ENCODE results near the gene ZNF175.
A peak's percentile ranks its signal among the peaks of the same experiment; 100 is the strongest.
"Not testable (repeated sequence)": the region's sequence is repeated elsewhere in the genome, so short reads cannot be mapped to it uniquely, and the experiment has no call there.

The ZNF175 gene

GRCh38 chr19:51593138-51593890 lies 22.2 kb downstream of the ZNF175 start:
- DNase-seq = no peak

- DNase-seq = peak; percentile 94 to 96
Observed at GRCh38 chr19:51593969-51594773, 23.1 kb downstream of the ZNF175 start.

DNA sequence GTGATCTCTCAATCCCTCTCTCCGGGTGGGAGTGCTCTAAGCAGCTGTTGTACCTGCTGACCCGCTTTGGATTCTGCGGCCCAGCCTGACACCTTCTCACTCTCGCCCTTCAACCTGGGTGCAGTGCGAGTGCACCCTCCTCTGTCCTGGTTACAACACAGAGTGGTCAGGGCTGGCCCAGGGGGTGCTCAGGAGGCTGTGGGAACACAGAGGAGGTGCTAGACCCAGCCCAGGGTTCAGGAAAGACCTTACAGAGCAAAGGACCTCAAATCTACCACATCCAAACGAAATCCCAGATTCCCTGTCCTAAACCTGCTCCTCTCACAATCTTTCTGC lies 23.7 kb downstream of the ZNF175 start:
- DNase-seq = no peak

GRCh38 chr19:51595190-51596175 lies 24.4 kb downstream of the ZNF175 start:
- no peak for DNase-seq

DNA sequence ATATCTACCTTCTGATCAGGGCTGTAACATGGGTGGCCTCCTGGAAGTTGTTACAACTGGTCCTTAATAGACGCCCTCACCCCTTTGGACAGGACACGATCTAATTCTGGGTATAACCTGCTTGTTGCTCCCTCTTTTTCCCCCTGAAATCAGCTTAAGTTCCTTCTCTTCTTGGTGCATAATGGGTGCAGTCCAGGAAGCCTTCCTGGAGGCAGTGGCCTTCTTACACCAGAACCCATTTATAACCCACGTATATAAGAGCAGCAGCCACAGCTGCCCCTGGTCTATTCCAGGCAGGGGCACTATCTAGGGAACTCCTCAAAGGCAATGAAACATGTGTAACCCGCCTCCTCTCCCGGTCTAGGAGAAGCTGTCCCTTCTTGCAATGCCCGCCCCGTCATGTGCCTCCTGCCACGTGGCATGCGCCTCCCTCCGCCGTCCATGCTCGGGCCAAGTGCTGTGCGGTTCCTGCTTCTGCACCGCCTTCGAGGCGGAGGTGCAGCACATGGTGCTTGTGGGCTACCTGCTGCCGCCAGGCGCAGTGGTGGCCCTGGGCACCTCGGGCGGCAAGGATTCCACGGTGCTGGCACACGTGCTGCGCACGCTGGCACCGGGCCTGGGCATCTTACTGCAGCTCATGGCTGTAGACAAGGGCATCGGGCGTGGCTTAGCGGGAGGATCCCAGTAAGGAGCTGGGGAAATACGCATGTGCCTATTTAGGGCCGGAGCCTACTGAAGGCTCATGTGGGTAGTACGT lies 27.3 kb downstream of the ZNF175 start:
- no peak for DNase-seq

DNA sequence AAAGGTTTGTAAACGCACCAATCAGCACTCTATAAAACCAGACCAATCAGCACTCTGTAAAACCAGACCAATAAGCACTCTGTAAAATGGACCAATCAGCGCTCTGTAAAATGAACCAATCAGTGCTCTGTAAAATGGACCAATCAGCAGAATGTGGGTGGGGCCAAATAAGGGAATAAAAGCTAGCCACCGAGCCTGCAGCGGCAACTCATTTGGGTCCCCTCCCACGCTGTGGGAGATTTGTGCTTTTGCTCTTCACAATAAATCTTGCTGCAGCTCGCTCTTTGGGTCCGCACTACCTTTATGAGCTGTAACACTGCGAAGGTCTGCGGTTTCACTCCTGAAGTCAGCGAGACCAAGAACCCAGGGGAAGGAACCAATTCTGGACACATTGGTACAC lies 28.0 kb downstream of the ZNF175 start:
- no peak for DNase-seq

- DNase-seq = no peak
Observed at GRCh38 chr19:51600940-51601580, 30.0 kb downstream of the ZNF175 start.

GRCh38 chr19:51602189-51602854 lies 31.2 kb downstream of the ZNF175 start:
- DNase-seq = no peak

DNA sequence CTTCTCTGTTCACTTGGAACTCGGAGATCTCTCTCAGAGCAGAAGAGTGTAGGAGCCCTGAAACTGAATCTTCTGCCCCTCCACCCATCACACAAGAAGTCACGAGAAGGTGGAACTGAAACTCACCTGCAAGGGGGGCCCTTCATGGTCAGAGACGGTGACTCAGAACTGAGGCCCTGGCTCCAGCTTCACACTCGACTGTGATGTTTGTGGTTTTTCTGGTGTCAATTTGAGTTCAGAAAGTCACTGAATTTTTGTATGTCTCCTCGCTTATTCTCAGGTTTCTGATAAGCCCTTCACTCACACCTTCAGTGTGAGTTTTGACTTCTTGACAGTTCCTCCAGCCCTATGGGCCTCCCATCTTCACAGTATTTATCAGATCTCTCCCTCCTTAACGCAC lies 36.0 kb downstream of the ZNF175 start:
- DNase-seq = no peak

DNA sequence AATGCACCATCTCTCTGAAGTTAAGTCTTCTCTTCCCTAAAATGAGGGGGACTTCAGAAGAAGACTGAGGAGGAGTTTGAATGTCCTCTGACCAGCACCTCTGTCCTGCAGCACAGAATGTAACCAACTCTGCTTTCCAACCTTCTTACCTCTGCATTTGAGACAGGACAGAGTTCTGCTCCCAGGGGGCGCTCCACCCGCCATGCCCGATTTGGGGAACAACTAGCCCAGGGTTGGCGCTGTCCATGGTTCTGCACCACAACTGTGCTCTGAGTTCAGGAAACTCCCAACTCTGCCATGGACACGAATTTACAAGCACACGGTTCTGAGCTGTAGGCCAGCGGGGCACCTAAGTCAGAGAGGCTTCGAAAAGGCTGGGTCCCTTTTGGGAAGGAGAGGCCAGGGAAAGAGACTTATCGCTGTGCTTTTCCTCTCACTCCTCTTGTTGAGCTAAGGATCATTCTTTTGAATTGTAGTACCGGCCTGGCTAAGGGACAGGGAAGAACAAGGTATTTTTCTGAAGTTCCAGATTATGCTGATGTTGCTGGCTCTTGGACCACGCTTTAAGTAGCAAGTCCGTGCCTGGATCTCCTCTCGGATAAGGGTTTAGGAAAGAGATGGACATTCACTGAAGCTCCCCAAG lies 37.0 kb downstream of the ZNF175 start:
- DNase-seq = peak in 1 of 2 experiments; percentile 1

DNA sequence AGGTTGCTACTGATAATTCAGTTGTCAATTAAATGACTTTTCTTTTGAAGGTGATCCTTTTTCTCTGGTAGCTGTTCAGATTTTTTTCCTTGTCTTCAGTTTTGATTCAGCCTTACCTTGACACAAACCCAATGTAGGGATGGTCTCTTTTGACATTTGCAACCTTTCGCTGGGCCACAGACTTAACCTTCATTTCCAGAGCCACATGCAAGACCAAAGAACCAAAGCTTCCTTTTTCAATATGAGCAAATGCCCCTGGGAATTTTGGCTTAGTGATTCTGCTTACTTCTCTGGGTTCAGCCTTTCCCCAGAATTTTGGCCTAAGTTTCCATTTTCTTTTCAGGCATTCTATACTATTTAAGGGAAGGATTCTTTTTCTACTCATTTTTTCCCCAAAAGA lies 39.5 kb downstream of the ZNF175 start:
- no peak for DNase-seq

GRCh38 chr19:51614789-51615188 lies 43.7 kb downstream of the ZNF175 start:
- DNase-seq = no peak

GRCh38 chr19:51615991-51616390 lies 44.9 kb downstream of the ZNF175 start:
- DNase-seq = no peak

- no peak for DNase-seq
Observed at GRCh38 chr19:51621178-51621577, 50.1 kb downstream of the ZNF175 start.

GRCh38 chr19:51626675-51627074 lies 55.6 kb downstream of the ZNF175 start:
- DNase-seq = no peak

GRCh38 chr19:51627491-51628138 lies 56.5 kb downstream of the ZNF175 start:
- no peak for DNase-seq

DNA sequence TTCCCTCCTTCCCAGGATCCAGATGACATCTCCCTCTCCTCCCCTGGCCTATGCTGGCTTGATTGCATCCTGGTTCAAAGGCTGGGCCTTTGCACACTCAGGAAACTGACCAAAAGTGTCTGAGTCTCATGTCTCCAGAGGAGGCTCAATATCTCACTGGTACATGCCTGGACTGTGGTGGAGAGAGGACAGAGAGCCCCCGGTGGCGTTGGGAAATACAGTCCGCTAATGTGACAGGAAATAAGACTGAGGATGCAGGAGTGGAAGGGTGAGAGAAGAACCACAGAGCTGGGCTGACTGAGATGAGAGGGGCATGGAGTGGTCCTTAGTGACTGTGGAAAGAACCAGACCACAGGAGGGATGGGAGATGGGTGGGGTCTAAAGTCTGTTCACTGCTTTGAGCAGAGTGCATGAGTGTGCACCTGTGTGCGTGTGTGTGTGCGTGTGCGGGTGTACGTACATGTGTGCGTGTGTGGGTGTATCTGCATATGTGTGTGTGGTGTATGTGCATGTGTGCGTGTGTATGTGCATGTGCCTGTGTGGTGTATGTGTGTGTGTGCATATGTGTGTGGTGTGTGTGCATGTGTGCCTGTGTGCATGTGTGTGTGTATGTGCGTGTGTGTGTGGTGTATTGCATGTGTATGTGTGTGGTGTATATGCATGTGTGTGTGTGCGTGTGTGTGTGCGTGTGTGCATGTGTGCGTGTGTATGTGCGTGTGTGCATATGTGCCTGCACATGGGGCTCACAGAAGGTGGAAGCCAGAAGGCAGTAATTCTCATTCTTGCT lies 57.3 kb downstream of the ZNF175 start:
- DNase-seq = no peak

DNA sequence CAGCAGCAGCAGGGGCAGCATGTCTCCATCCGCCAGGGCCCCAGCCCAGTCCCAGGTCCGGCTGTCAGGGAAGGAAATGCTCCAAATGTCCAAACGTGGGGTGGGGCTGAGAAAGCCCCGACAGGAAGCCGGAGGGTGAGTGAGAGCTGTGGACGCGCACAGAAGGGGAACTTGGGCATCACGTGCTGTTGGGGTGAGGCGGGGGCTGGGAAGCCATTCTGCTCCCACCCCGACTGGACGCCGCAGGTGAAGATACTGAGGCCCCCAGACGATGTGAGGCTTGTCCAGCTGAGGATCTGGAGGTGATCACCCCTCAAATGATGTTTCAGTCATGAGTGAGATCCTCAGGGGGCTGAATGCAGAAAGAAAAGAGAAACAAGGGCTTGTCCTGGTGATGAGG lies 59.2 kb downstream of the ZNF175 start, which contains the start of gene SIGLEC5:
Gene SIGLEC5, minus strand, starts transcription at position 87 of the 400 bp plus-strand sequence. Its CDS starts 66 bp downstream, at position 21.
- not testable (repeated sequence) for DNase-seq

- DNase-seq = no peak
Observed at GRCh38 chr19:51632126-51632525, 61.0 kb downstream of the ZNF175 start.
